GM19463 (cell line): Measurements from ENCODE around the gene UBAC1.

ENCODE experiments used
- ATAC-seq: cut with Tn5 transposase; IDR thresholded peaks from one replicate; pipeline ENCODE4 v1.9.1; 2021; ENCODE audit warnings: mild to moderate bottlenecking, moderate library complexity; ENCODE audit not compliant: unreplicated experiment

The UBAC1 gene

GRCh38 chr9:135885100-135885853 lies 75.9 kb downstream of the UBAC1 start:
- no peak for ATAC-seq

GRCh38 chr9:135884328-135885035 lies 76.7 kb downstream of the UBAC1 start:
- ATAC-seq, result no peak

- ATAC-seq, result no peak
These were observed 77.6 kb downstream of the UBAC1 start for GRCh38 chr9:135883410-135884089.
